Breast epithelium (tissue), 4 donors: ENCODE data around the gene PRKG1. TPM values are rescaled to one million over a fixed set of nuclear protein-coding genes. Genes with fewer than 3 reads are reported as not detected.

ENCODE experiments used
- DNase-seq, 2 donors: peaks; one replicate each; pipeline ENCODE4 v3.0.0-alpha.2; 2019; ENCODE audit warnings: low spot score in 2 of 2
- H3K27ac ChIP-seq, 2 donors: fragments of 200-600 bp; sonication (generic) in 1 of 2; one replicate each; pipeline ENCODE4 v1.5.1; 2016 to 2019; ENCODE audit warnings: mild to moderate bottlenecking in 1 of 2
- H3K27me3 ChIP-seq, 2 donors: fragments of 200-600 bp; sonication (generic) in 1 of 2; one replicate each; pipeline versions ENCODE4 v1.5.1 to v1.6.0; 2017 to 2019; ENCODE audit warnings: control low read depth in 1 of 2, mild to moderate bottlenecking in 1 of 2
- H3K36me3 ChIP-seq: fragments of 200-600 bp; one replicate; pipeline ENCODE4 v1.5.1; 2019
- H3K4me1 ChIP-seq, 2 donors: fragments of 200-600 bp; sonication (generic); one replicate each; pipeline ENCODE4 v1.5.1; 2016 to 2019; ENCODE audit warnings: control low read depth in 1 of 2
- H3K4me3 ChIP-seq, 3 donors: fragments of 200-600 bp; sonication (generic); 1 replicate in 2 of 3; 2 replicates in 1 of 3; pipeline ENCODE4 v1.5.1; 2016 to 2019; ENCODE audit warnings: mild to moderate bottlenecking in 3 of 3, moderate library complexity in 2 of 3
- H3K9me3 ChIP-seq, 2 donors: fragments of 200-600 bp; sonication (generic) in 1 of 2; one replicate each; pipeline ENCODE4 v1.5.1; 2016 to 2019; ENCODE audit warnings: control low read depth in 1 of 2
- POLR2A ChIP-seq: fragments of 450-650 bp; IDR thresholded peaks from one replicate; pipeline ENCODE4 v1.6.1; 2016; ENCODE audit warnings: antibody characterized with exemption, mild to moderate bottlenecking, moderate library complexity
- POLR2AphosphoS5 ChIP-seq, 3 donors: sonication (generic); formaldehyde crosslinking; IDR thresholded peaks; one replicate each; pipeline ENCODE4 v1.6.1; 2017; ENCODE audit warnings: antibody characterized with exemption in 3 of 3
- intact Hi-C: fragments of 100-400 bp; cut with DNase I; formaldehyde crosslinking; loops from one replicate; pipeline ENCODE4 v1.15.1; 2023; ENCODE audit warnings: low total_unique reads
- total RNA-seq, 3 donors: library from RNA; depleted of rRNA; stranded (reverse); fragments of >200 nt; gene quantifications; one replicate each; pipeline ENCODE4 v1.1.0, GENCODE V29; 2016
- TF ChIP-seq, protein P1 (sequence below), 3 donors: fragments of 450-650 bp; IDR thresholded peaks; one replicate each; pipeline ENCODE4 v1.5.1; 2016 to 2017; ENCODE audit warnings: antibody characterized with exemption in 3 of 3, mild to moderate bottlenecking in 3 of 3, moderate library complexity in 3 of 3

Gene PRKG1
- total RNA-seq, 3 donors from 2014 or later, result 10.9 to 36.9 (median 19.7) TPM

DNA sequence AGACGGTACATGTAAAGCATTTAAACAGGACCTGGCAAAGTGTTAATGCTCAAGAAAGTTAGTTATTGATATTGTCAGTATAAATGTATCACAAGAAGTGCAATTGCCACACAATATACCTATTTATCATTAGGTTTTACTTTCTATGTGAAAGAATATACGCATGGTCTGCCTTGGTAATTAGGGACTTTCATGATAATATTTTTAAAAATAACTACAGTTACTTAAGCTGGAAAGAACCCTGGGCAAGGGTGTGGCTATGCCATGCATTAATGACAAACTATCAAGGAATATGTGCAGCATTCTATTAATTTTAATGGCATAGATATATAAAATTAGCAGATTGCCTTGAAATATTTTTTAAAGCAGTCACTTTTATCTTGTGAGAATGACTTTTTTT is 433.9 kb downstream of the PRKG1 start:
- intact Hi-C loops, result loop anchor here (10.0 kb wide), 1 partner anchor 283 kb away; no protein-coding TSS in a partner anchor
- no peak for DNase-seq

GRCh38 chr10:51510231-51510630 is 435.9 kb downstream of the PRKG1 start:
- no peak overlapping the region for H3K4me3 ChIP-seq
- H3K9me3 ChIP-seq, result no peaks in the 10 kb centered on the region
- H3K27ac ChIP-seq, result no peak overlapping the region
- no peak for DNase-seq
- no peaks in the 10 kb centered on the region for H3K36me3 ChIP-seq
- no peak for TF ChIP-seq POLR2AphosphoS5 (IDR thresholded peaks at IDR 0.05)
- no peak for TF ChIP-seq POLR2A
- H3K27me3 ChIP-seq, result no peaks in the 10 kb centered on the region
- intact Hi-C loops, result loop anchor here (5.0 kb wide), 1 partner anchor 322 kb away; no protein-coding TSS in a partner anchor
- no peaks in the 10 kb centered on the region for H3K4me1 ChIP-seq

More for the DNA sequence above, 433.9 kb downstream of the PRKG1 start:
- no peak overlapping the region for H3K27ac ChIP-seq
- no peaks in the 10 kb centered on the region for H3K4me1 ChIP-seq
- H3K27me3 ChIP-seq, result no peaks in the 10 kb centered on the region
- H3K36me3 ChIP-seq, result no peaks in the 10 kb centered on the region
- no peak overlapping the region for H3K4me3 ChIP-seq
- H3K9me3 ChIP-seq, result no peaks in the 10 kb centered on the region
- TF ChIP-seq POLR2A, result no peak
- TF ChIP-seq, protein P1, sequence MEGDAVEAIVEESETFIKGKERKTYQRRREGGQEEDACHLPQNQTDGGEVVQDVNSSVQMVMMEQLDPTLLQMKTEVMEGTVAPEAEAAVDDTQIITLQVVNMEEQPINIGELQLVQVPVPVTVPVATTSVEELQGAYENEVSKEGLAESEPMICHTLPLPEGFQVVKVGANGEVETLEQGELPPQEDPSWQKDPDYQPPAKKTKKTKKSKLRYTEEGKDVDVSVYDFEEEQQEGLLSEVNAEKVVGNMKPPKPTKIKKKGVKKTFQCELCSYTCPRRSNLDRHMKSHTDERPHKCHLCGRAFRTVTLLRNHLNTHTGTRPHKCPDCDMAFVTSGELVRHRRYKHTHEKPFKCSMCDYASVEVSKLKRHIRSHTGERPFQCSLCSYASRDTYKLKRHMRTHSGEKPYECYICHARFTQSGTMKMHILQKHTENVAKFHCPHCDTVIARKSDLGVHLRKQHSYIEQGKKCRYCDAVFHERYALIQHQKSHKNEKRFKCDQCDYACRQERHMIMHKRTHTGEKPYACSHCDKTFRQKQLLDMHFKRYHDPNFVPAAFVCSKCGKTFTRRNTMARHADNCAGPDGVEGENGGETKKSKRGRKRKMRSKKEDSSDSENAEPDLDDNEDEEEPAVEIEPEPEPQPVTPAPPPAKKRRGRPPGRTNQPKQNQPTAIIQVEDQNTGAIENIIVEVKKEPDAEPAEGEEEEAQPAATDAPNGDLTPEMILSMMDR (IDR thresholded peaks at IDR 0.05), result no peak
- TF ChIP-seq POLR2AphosphoS5 (IDR thresholded peaks at IDR 0.05), result no peak

- intact Hi-C loops, result no loop called here
- TF ChIP-seq POLR2A, result no peak
- H3K36me3 ChIP-seq, result no peaks in the 10 kb centered on the region
- H3K27me3 ChIP-seq, result no peaks in the 10 kb centered on the region
- H3K4me3 ChIP-seq, result no peak overlapping the region
- no peak overlapping the region for H3K27ac ChIP-seq
- no peaks in the 10 kb centered on the region for H3K4me1 ChIP-seq
- no peak for DNase-seq
- no peaks in the 10 kb centered on the region for H3K9me3 ChIP-seq
Observed at GRCh38 chr10:51521605-51522004, 447.3 kb downstream of the PRKG1 start.

- intact Hi-C loops, result no loop called here
Observed at GRCh38 chr10:51522858-51523257, 448.6 kb downstream of the PRKG1 start.

DNA sequence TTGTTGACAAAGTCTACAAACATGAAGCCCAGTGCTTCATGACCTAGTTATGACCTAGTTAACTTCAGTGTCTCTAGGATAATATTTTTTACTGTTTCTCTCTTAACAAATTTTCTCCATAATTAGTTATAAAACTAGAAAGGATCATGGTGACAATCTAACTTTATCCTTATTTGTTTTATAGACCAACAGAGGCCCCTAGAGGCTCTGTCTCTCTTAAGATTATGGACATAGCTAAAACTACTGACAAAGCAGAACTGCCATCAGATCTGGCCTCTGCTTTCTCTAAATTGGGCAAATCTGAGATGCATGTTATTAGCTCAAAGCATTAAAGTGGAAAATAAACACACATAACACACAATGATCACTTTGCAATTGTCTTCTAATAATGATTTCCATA is 449.2 kb downstream of the PRKG1 start:
- H3K9me3 ChIP-seq, result no peaks in the 10 kb centered on the region
- H3K4me3 ChIP-seq, result no peak overlapping the region
- no peak for TF ChIP-seq POLR2A
- TF ChIP-seq, protein P1 (IDR thresholded peaks at IDR 0.05), result no peak
- TF ChIP-seq POLR2AphosphoS5 (IDR thresholded peaks at IDR 0.05), result no peak
- H3K36me3 ChIP-seq, result no peaks in the 10 kb centered on the region
- intact Hi-C loops, result no loop called here
- H3K27ac ChIP-seq, result no peak overlapping the region
- H3K27me3 ChIP-seq, result no peaks in the 10 kb centered on the region
- DNase-seq, result no peak
- no peaks in the 10 kb centered on the region for H3K4me1 ChIP-seq

More at GRCh38 chr10:51522858-51523257, 448.6 kb downstream of the PRKG1 start:
- Histone ChIP-seq H3K27me3 (no peaks in the 10 kb centered on the region), H3K4me1 (no peaks in the 10 kb centered on the region), H3K4me3 (no peak overlapping the region), H3K9me3 (no peaks in the 10 kb centered on the region), H3K27ac (no peak overlapping the region), H3K36me3 (no peaks in the 10 kb centered on the region)
- DNase-seq, result no peak
- TF ChIP-seq POLR2A, result no peak
- no peak for TF ChIP-seq POLR2AphosphoS5 (IDR thresholded peaks at IDR 0.05)
- TF ChIP-seq, protein P1 (IDR thresholded peaks at IDR 0.05), result no peak

DNA sequence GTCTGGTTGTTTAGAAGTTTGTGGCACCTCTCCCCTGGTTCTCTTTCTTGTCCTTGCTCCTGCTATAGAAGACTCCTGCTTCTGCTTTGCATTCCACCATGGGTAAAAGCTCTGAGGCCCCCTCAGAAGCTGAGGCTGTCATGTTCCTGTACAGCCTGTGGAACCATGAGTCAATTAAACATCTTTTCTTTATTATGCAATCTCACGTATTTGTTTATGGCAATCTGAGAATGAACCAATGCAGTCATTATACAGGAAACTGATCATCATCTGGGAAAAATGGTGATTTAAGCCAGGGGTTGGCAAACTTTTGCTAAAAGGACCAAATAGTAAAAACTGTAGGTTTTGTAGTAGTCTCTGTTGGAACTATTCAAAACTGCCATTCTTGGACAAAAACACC is 449.8 kb downstream of the PRKG1 start:
- Histone ChIP-seq H3K36me3 (no peaks in the 10 kb centered on the region), H3K27ac (no peak overlapping the region), H3K9me3 (no peaks in the 10 kb centered on the region), H3K4me1 (no peaks in the 10 kb centered on the region), H3K4me3 (no peak overlapping the region), H3K27me3 (no peaks in the 10 kb centered on the region)
- intact Hi-C loops, result no loop called here
- no peak for DNase-seq
- no peak for TF ChIP-seq POLR2A
- TF ChIP-seq, protein P1 (IDR thresholded peaks at IDR 0.05), result no peak
- TF ChIP-seq POLR2AphosphoS5 (IDR thresholded peaks at IDR 0.05), result no peak
